NCI-H1417 (cell line): ENCODE data around the gene LIPE.

Experiments
- DNase-seq, 3 experiments: peaks; one replicate each; lab custom pipeline; 2025; lab: John Stamatoyannopoulos, UW

LIPE gene

DNA sequence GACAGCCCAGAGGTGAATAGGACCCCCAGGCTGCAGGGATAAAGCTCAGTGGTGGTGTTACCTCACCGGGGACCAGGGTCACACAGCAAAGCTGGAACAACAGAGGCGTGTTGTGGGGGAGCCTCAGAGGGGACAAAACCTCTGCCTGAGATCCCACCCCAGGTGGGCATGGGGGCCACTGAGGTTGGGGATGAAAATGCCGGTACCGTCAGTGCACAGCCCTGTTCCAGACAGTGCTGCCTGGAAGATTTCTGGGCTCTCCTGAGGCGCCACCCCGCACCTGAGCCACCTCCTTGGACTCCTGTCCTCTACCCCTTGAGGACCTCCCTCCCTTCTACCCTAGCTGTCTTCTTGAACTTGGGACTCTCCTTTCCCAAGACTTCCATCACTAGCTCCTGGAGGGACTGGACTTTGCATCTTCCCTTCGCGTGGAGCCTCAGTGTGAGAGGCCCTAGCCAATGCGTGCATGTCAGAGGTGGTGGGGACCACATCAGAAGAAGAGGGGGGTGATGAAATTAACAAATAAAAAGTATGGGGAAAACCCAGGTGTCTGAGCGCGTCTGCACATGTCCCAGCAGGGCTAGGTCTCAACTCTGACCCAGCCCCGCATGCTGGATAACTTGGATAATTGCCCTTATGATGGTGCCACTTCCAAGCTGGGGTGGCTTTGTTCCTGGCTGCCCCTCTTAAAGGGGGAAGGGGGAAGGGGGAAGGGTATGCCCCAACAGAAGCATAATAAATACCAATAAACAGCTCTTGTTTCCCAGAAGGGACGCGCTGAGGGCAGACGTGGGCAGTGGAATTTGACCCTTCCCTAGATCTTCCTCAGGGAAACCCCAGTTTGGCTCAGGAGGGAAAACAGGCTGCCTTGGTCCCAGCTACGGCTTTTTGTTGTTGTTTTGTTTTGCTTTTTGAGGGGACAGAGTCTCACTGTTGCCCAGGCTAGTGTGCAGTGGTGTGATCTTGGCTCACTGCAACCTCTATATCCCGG is 48.7 kb downstream of the LIPE start:
- DNase-seq = no peak

DNA sequence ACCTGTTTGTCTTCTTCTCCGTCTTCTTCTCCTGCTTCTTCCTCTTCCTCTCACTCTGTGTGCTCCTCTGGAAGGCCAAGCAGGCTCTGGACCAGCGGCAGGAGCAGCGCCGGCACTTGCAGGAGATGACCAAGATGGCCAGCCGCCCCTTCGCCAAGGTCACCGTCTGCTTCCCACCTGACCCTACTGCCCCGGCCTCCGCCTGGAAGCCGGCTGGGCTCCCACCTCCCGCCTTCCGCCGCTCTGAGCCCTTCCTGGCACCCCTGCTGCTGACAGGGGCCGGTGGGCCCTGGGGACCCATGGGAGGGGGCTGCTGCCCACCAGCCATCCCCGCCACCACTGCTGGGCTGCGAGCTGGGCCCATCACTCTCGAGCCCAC is 51.0 kb downstream of the LIPE start:
- no peak for DNase-seq

- no peak for DNase-seq
These were observed 51.6 kb downstream of the LIPE start for GRCh38 chr19:42375415-42376176.

- no peak for DNase-seq
These were observed 52.3 kb downstream of the LIPE start for GRCh38 chr19:42374826-42375376.

GRCh38 chr19:42370626-42371175 is 56.5 kb downstream of the LIPE start:
- DNase-seq = no peak

DNA sequence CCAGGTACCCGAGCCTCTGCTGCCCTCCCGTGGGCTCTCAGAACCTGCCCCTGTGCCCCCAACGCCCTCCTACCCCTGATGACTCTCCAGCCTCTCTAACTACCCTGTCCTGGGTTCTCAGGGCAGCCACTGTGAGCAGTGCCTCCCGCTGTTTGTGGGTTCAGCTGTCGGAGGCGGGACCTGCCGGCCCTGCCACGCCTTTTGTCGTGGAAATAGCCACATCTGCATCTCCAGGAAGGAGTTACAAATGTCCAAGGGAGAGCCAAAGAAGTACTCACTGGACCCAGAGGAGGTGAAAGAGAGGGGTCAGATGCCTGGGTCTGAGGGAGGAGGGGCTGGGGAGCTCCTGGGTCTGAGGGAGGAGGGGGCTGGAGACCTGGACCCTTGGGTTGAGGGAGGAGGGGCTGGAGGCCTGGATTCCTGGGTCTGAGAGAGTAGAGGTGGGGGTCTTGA is 57.1 kb downstream of the LIPE start:
- peak; percentile 10 to 46 (median 41) for DNase-seq

- DNase-seq = no peak
These were observed 57.6 kb downstream of the LIPE start for GRCh38 chr19:42369433-42370067.

- no peak for DNase-seq
These were observed 58.4 kb downstream of the LIPE start for GRCh38 chr19:42368765-42369164.

DNA sequence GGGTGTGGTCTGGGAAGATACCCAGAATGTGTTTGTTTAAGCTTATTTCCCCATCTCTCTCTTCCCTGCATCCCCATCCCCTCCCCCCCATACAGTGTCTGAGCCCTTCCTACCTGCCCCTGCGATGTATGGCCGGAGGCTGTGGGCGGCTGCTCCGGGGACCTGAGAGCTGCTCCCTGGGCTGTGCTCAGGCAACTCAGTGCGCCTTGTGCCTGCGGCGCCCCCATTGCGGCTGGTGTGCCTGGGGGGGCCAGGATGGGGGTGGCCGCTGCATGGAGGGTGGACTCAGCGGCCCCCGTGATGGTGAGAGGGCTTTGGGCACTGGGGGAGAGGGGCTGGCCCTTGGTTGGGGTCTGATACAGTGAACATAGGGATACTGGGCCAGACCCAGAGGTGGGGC is 58.8 kb downstream of the LIPE start:
- no peak for DNase-seq

GRCh38 chr19:42367929-42368328 is 59.3 kb downstream of the LIPE start:
- DNase-seq = no peak

DNA sequence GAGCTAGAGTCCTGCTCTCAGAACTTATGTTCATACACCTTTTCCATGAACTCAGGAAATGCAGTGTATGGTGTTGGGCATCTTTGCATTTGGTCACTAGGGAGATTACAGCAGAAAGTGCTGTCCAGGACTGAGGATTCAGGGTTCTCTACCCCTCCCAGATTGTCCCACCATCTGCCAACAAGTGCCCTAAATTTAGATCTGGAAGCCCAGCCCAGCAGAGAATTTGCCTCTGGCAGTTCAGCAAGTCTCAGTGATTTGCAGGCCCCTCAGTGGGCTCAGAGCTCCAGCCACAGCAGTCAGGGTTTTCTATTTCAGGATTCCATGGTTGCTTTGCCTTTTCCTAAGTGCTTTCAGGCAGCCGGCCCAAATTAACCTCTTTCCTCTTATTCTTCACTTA is 60.5 kb downstream of the LIPE start:
- no peak for DNase-seq

- DNase-seq = no peak
These were observed 63.4 kb downstream of the LIPE start for GRCh38 chr19:42363614-42364346.

GRCh38 chr19:42362891-42363440 is 64.2 kb downstream of the LIPE start:
- no peak for DNase-seq

DNA sequence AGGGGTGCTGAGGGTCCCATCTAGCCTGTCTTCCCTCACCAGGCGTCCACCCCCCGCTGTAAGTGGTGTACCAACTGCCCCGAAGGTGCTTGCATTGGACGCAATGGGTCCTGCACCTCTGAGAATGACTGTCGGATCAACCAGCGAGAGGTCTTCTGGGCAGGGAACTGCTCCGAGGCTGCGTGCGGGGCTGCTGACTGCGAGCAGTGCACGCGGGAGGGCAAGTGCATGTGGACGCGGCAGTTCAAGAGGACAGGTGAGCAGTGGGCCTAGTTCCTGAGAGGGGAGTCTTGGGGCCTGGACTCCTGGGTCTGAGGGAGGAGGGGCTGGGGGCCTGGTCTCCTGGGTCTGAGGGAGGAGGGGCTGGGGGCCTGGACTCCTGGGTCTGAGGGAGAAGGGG is 64.8 kb downstream of the LIPE start:
- no peak for DNase-seq

GRCh38 chr19:42361545-42361910 is 65.7 kb downstream of the LIPE start:
- no peak for DNase-seq

- no peak for DNase-seq
These were observed 66.2 kb downstream of the LIPE start for GRCh38 chr19:42360787-42361544.

- DNase-seq = no peak
These were observed 69.9 kb downstream of the LIPE start for GRCh38 chr19:42357290-42357689.

GRCh38 chr19:42356686-42357085 is 70.5 kb downstream of the LIPE start:
- DNase-seq = no peak

GRCh38 chr19:42355896-42356295 is 71.3 kb downstream of the LIPE start:
- no peak for DNase-seq

GRCh38 chr19:42353341-42354015 is 73.7 kb downstream of the LIPE start:
- no peak for DNase-seq
